Testis (tissue), 3 donors: ENCODE data around the gene RGS10. TPM values are rescaled to one million over a fixed set of nuclear protein-coding genes. Genes with fewer than 3 reads are reported as not detected.

Experiments
- DNase-seq: peaks from one replicate; pipeline ENCODE4 v3.0.0-alpha.2; 2019
- H3K27ac ChIP-seq, 2 donors: fragments of 200-600 bp; sonication (generic); one replicate each; pipeline ENCODE4 v1.5.1; 2019
- H3K27me3 ChIP-seq: fragments of 200-600 bp; sonication (generic); one replicate; pipeline ENCODE4 v1.5.1; 2019
- H3K36me3 ChIP-seq: fragments of 200-600 bp; sonication (generic); one replicate; pipeline ENCODE4 v1.5.1; 2017; ENCODE audit warnings: low read depth; ENCODE audit errors: missing control alignments
- H3K4me1 ChIP-seq: fragments of 200-600 bp; sonication (generic); one replicate; pipeline ENCODE4 v1.5.1; 2019
- H3K4me3 ChIP-seq, 2 donors: fragments of 200-600 bp; sonication (generic); one replicate each; pipeline ENCODE4 v1.5.1; 2017 to 2019
- H3K9me3 ChIP-seq: fragments of 200-600 bp; sonication (generic); one replicate; pipeline ENCODE4 v1.5.1; 2017
- POLR2A ChIP-seq: fragments of 450-650 bp; IDR thresholded peaks from one replicate; pipeline ENCODE4 v1.6.1; 2017; ENCODE audit warnings: antibody characterized with exemption, mild to moderate bottlenecking, moderate library complexity
- WGBS, 2 donors: methylation state at CpG; one replicate each; pipeline ENCODE4 v1.1.5; 2018; 5-methylcytosine and 5-hydroxymethylcytosine counted together
- intact Hi-C: fragments of 100-400 bp; cut with DNase I; formaldehyde crosslinking; loops from one replicate; pipeline ENCODE4 v1.15.1; 2023; ENCODE audit warnings: low total_unique reads
- polyA plus RNA-seq: library from polyadenylated mRNA; stranded (reverse); fragments of 350-450 nt; fragmentation: Illumina TruSeq; extraction: RNeasy Lipid Tissue Mini Kit (QIAGEN cat#74804); gene quantifications from one replicate; pipeline ENCODE4 v1.2.3, GENCODE V29; 2014; ENCODE audit warnings: low read depth, low replicate concordance; ENCODE audit not compliant: insufficient read depth
- total RNA-seq, 2 donors: library from RNA; depleted of rRNA; stranded (reverse); fragments of >200 nt; gene quantifications; one replicate each; pipeline ENCODE4 v1.2.3, GENCODE V29; 2016
- TF ChIP-seq, protein P1 (sequence below), 3 experiments: fragments of 450-650 bp in 2 of 3; fragments of 200-600 bp in 1 of 3; sonication (generic) in 1 of 3; IDR thresholded peaks; one replicate each; pipeline ENCODE4 v1.5.1; 2016 to 2019; ENCODE audit warnings: antibody characterized with exemption in 3 of 3, mild to moderate bottlenecking in 2 of 3, moderate library complexity in 1 of 3

Gene RGS10
- total and polyA plus RNA-seq, 3 donors from 2014 or later = 3.6 to 13.7 (median 7.1) TPM

DNA sequence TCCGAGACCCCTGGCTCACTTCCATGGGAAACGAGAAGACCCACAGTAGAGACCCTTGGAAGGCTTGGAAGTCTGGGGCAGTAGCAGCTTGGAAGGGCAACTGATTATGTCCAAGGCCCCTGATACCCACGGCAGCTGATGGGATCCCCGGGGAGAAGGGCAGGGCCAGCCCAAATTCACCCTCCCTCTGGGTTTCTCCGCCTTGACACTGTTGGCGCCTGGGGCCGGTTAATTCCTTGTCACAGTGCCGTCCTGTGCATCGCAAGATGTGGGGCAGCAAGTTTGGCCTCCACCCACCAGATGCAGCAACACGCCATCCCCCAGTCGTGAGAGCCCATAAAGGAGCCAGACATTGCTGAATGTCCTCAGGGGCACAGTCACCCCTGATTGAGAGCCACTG is 89.2 kb downstream of the RGS10 start:
- no peaks in the 10 kb centered on the region for H3K9me3 ChIP-seq
- intact Hi-C loops = no loop called here
- H3K27me3 ChIP-seq = no peaks in the 10 kb centered on the region
- no peak overlapping the region for H3K27ac ChIP-seq
- WGBS, 2 donors = 85 to 86% methylated on average over 7 to 10 of the region's 11 CpGs
- H3K4me3 ChIP-seq = no peak overlapping the region
- DNase-seq = no peak
- TF ChIP-seq POLR2A = no peak
- TF ChIP-seq, protein P1, sequence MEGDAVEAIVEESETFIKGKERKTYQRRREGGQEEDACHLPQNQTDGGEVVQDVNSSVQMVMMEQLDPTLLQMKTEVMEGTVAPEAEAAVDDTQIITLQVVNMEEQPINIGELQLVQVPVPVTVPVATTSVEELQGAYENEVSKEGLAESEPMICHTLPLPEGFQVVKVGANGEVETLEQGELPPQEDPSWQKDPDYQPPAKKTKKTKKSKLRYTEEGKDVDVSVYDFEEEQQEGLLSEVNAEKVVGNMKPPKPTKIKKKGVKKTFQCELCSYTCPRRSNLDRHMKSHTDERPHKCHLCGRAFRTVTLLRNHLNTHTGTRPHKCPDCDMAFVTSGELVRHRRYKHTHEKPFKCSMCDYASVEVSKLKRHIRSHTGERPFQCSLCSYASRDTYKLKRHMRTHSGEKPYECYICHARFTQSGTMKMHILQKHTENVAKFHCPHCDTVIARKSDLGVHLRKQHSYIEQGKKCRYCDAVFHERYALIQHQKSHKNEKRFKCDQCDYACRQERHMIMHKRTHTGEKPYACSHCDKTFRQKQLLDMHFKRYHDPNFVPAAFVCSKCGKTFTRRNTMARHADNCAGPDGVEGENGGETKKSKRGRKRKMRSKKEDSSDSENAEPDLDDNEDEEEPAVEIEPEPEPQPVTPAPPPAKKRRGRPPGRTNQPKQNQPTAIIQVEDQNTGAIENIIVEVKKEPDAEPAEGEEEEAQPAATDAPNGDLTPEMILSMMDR (IDR thresholded peaks at IDR 0.05) = no peak
- H3K4me1 ChIP-seq = no peaks in the 10 kb centered on the region
- no peaks in the 10 kb centered on the region for H3K36me3 ChIP-seq

DNA sequence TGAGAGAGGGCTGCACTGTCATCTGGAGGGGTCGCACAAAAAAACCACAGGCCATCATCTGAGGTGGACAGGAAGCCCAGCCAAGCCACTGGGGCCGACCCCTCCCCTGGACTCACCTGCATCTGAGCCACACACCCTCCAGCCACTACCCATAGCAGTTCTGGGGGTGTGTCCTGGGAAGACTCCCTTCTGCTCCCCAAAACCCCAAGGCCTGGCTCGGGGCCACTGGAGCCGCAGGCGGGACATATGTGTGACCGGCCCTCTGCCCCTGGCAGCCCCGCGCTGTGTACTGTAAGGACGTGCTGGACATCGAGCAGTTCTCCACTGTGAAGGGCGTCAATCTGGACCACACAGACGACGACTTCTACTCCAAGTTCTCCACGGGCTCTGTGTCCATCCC is 90.1 kb downstream of the RGS10 start:
- Histone ChIP-seq H3K4me3 (no peak overlapping the region), H3K36me3 (no peaks in the 10 kb centered on the region), H3K4me1 (no peaks in the 10 kb centered on the region), H3K9me3 (no peaks in the 10 kb centered on the region), H3K27ac (no peak overlapping the region), H3K27me3 (no peaks in the 10 kb centered on the region)
- no peak for DNase-seq
- 96 to 100% methylated on average over 5 to 14 of the region's 14 CpGs for WGBS, 2 donors
- TF ChIP-seq, protein P1 (IDR thresholded peaks at IDR 0.05) = no peak
- no peak for TF ChIP-seq POLR2A
- intact Hi-C loops = no loop called here

DNA sequence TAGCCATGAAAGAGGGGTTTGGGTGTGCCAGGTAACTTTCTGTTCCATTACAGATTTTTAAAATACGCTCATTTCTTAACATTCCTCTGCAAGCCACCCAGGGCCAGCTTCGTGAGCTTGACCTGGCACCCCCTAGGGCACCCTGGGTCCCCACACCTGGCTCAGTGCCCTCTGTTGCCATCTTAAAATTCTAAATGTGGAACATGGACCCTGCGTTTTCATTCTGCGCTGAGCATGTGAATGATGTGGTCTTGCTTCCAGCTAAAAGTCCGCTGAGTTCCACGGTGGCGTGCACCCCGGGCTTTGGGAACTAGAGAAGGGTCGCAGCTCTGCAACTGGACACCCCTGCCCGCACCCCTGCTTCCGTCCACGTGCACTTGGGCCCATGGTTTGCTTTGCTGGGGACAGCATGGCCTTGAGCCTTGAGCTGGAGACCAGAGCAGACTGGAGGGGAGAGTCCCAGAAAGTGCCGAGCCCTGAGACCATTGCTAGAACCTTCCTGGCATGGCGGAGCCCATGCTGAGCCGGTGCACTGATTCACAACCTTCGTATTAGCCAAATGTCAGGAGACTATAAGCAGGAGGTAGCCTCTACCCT is 91.1 kb downstream of the RGS10 start:
- no peak for DNase-seq
- Histone ChIP-seq H3K27me3 (no peaks in the 10 kb centered on the region), H3K4me1 (no peaks in the 10 kb centered on the region), H3K9me3 (no peaks in the 10 kb centered on the region), H3K4me3 (no peak overlapping the region), H3K36me3 (no peaks in the 10 kb centered on the region), H3K27ac (no peak overlapping the region)
- TF ChIP-seq, protein P1 (IDR thresholded peaks at IDR 0.05) = no peak
- no peak for TF ChIP-seq POLR2A
- intact Hi-C loops = no loop called here
- 95 to 96% methylated on average over 12 to 16 of the region's 16 CpGs for WGBS, 2 donors

DNA sequence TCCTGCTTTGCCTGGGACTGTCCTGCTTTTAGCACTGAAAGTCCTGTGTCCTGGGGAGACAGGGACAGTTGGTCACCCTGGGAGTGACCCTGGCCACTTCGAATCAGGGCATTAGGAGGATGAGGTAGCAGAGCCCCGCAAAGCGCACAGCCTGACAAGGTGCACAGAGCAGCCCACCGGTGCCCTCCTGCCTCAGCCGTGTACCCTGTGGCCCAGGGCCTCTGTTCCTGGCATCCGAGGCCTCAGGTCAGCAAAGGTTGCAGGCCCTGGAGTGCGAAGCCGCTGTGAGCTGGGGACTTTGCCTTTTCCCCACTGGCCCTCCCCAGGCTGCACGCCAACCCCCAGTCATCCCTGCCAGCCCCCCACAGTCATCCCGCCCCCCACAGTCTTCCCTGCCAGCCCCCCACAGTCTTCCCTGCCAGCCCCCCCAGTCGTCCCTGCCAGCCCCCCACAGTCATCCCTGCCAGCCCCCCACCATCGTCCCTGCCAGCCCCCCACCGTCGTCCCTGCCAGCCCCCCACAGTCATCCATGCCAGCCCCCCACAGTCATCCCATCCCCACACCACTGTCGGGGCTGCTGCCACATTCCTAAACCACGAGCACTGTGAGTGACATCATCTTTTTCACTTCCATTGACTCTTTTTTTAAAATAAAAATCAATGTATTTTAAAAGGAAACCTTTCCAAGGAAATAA is 91.8 kb downstream of the RGS10 start:
- Histone ChIP-seq H3K9me3 (no peaks in the 10 kb centered on the region), H3K4me1 (no peaks in the 10 kb centered on the region), H3K36me3 (no peaks in the 10 kb centered on the region), H3K27ac (no peak overlapping the region), H3K4me3 (no peak overlapping the region), H3K27me3 (no peaks in the 10 kb centered on the region)
- TF ChIP-seq, protein P1 (IDR thresholded peaks at IDR 0.05) = no peak
- no peak for TF ChIP-seq POLR2A
- intact Hi-C loops = no loop called here
- whole genome bisulfite sequencing, 2 donors = 74 to 83% methylated on average over 7 to 16 of the region's 16 CpGs
- DNase-seq = no peak

Other genes with a start within 250 kb of the RGS10 start
- 10 to 100 TPM; 71.0 to 82.3 TPM for gene TIAL1, start 54.2 kb upstream of the RGS10 start, total RNA-seq
- 104 TPM for gene TIAL1, start 54.2 kb upstream of the RGS10 start, polyA plus RNA-seq
- gene BAG3, start 108.7 kb upstream of the RGS10 start, total RNA-seq = 10 to 100 TPM; 36.7 to 44.8 TPM
- gene BAG3, start 108.7 kb upstream of the RGS10 start, polyA plus RNA-seq = 50.3 TPM
- gene INPP5F, start 183.3 kb upstream of the RGS10 start, total RNA-seq = 10 to 100 TPM; 19.0 to 23.8 TPM
- gene INPP5F, start 183.3 kb upstream of the RGS10 start, polyA plus RNA-seq = 21.9 TPM